OCI-LY7 (cell line): ENCODE results near the gene GPR146. TPM values are rescaled to one million over a fixed set of nuclear protein-coding genes. Genes with fewer than 3 reads are reported as not detected.

ENCODE experiments used
- BruUV-seq: library from RNA; stranded (reverse); fragments of 400-500 nt; replicated peaks from 2 replicates; lab custom pipeline; 2021; lab: Mats Ljungman, UMichigan
- CTCF ChIA-PET: fragments of 300-600 bp; sonication (Branson Sonifier 250); formaldehyde crosslinking; loops from one replicate; lab custom pipeline; 2022; ENCODE audit warnings: antibody characterized with exemption; ENCODE audit not compliant: unreplicated experiment; lab: Charles Lee
- POLR2A ChIA-PET: fragments of 300-600 bp; sonication (Branson Sonifier 250); formaldehyde crosslinking; loops from one replicate; lab custom pipeline; 2022; ENCODE audit warnings: antibody characterized with exemption; lab: Charles Lee
- DNase-seq: peaks from one replicate; pipeline ENCODE4 v3.0.0-alpha.2; 2015; ENCODE audit warnings: low spot score
- H2AFZ ChIP-seq: fragments of 200-600 bp; sonication (generic), shearing (Covaris generic); 2 replicates; pipeline ENCODE4 v1.6.1; 2014; ENCODE audit warnings: mild to moderate bottlenecking, antibody characterized with exemption, low read length, moderate library complexity
- H3K27ac ChIP-seq: fragments of 200-600 bp; sonication (generic); 2 replicates; pipeline ENCODE4 v1.5.1; 2014; ENCODE audit warnings: mixed run types, low read depth, mild to moderate bottlenecking, moderate library complexity, low read length, inconsistent platforms; ENCODE audit not compliant: poor library complexity, severe bottlenecking
- H3K36me3 ChIP-seq: fragments of 200-600 bp; sonication (generic); 2 replicates; pipeline ENCODE4 v1.6.1; 2014; ENCODE audit warnings: mild to moderate bottlenecking, antibody characterized with exemption, low read length, moderate library complexity, mixed read lengths; ENCODE audit not compliant: insufficient read depth
- H3K4me1 ChIP-seq: fragments of 200-600 bp; sonication (generic); 2 replicates; pipeline ENCODE4 v1.5.1; 2014; ENCODE audit warnings: mild to moderate bottlenecking, low read length; ENCODE audit not compliant: insufficient read depth, poor library complexity, severe bottlenecking
- H3K4me2 ChIP-seq: fragments of 200-600 bp; sonication (generic); 2 replicates; pipeline ENCODE4 v1.6.1; 2014; ENCODE audit warnings: mild to moderate bottlenecking, low read length
- H3K4me3 ChIP-seq: fragments of 200-600 bp; sonication (generic); 2 replicates; pipeline ENCODE4 v1.5.1; 2014; ENCODE audit warnings: mild to moderate bottlenecking, low read depth, low read length; ENCODE audit not compliant: poor library complexity, severe bottlenecking
- H3K79me2 ChIP-seq: fragments of 200-600 bp; sonication (generic); 2 replicates; pipeline ENCODE4 v1.6.1; 2016; ENCODE audit warnings: low read depth, mild to moderate bottlenecking, low read length, moderate library complexity, mixed read lengths; ENCODE audit not compliant: insufficient read depth
- H3K9me2 ChIP-seq: fragments of 200-600 bp; sonication (generic); 2 replicates; pipeline ENCODE4 v1.6.1; 2016; ENCODE audit warnings: mild to moderate bottlenecking, low read length, mixed read lengths; ENCODE audit not compliant: insufficient read depth
- H3K9me3 ChIP-seq: fragments of 200-600 bp; sonication (generic); 2 replicates; pipeline ENCODE4 v1.6.1; 2014; ENCODE audit warnings: mild to moderate bottlenecking, mixed run types, low read length, mixed read lengths
- H4K20me1 ChIP-seq: fragments of 200-600 bp; sonication (generic); 2 replicates; pipeline ENCODE4 v1.6.1; 2014; ENCODE audit warnings: mild to moderate bottlenecking, antibody characterized with exemption, low read length, moderate library complexity, mixed read lengths; ENCODE audit not compliant: insufficient read depth
- CTCF ChIP-seq: fragments of 200-600 bp; sonication (generic); conservative IDR thresholded peaks from 2 replicates; pipeline ENCODE4 v1.5.1; 2014; ENCODE audit warnings: mild to moderate bottlenecking, antibody characterized with exemption, low read length, moderate library complexity, mixed read lengths
- EZH2phosphoT487 ChIP-seq: fragments of 200-600 bp; sonication (generic); IDR thresholded peaks from 2 replicates; pipeline ENCODE4 v1.6.1; 2018; ENCODE audit warnings: low read depth, borderline replicate concordance, mild to moderate bottlenecking, mixed run types, antibody characterized with exemption, low read length, moderate library complexity, mixed read lengths
- intact Hi-C: fragments of 100-400 bp; cut with micrococcal nuclease; formaldehyde crosslinking; loops from one replicate; pipeline ENCODE4 v1.10.0; 2022; ENCODE audit not compliant: unreplicated experiment
- total RNA-seq, 2 experiments: library from RNA; depleted of rRNA in 1 of 2; stranded (reverse); fragments of >200 nt in 1 of 2; shearing (Covaris generic) in 1 of 2; gene quantifications; 2 replicates each; pipeline ENCODE4 v1.2.3, GENCODE V29; 2014 to 2022

GPR146 gene
- total RNA-seq, 2 experiments from 2014 or later = 0.95 to 3.3 TPM

DNA sequence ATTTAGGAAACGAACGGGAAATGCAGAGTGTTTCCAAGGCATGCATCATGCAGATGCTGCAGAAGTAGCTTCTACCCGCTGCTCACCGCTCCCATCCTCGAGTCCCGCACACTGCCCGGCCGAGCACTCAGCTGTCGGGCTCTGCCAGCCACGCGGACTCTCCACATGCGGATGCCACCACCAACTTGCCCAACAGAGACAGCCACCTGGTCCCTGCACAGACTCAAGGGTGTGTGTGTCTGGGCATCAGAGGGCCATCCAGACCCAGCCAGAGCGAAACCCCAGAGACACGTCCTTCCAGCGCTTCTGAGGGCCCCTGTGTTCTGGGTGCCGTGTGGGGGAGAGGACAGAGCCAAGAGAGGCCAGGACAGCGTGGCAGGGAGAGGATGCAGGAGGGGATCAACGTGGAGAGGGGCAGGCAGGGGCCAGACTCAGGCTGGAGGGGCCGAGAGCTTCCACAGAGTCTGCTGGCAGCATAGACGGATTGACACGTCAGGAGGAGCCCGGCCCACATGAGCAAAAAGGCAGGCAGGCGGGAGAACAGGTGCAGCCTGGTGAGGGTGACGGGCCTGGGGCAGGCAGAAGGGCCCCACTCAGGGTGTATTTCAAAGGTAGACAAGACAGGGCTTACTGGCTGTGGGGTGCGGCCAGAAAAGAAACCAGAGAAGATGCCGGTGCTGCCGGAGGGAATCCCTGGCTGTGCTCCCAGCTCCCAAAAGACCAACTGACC lies 61.9 kb downstream of the GPR146 start:
- CTCF ChIA-PET = no interaction called here
- Histone ChIP-seq H4K20me1 (no peaks in the 10 kb centered on the region), H2AFZ (no peak overlapping the region), H3K4me1 (peaks cover 16% of the 10 kb centered on the region), H3K36me3 (0 out of 2 replicates have a peak, but pooled peaks cover 3% of the 10 kb centered on the region), H3K27ac (no peak overlapping the region), H3K9me3 (no peaks in the 10 kb centered on the region), H3K9me2 (no peaks in the 10 kb centered on the region), H3K4me3 (no peak overlapping the region), H3K4me2 (no peak overlapping the region), H3K79me2 (no peaks in the 10 kb centered on the region)
- TF ChIP-seq CTCF (no peak), EZH2phosphoT487 (no peak)
- intact Hi-C loops = no loop called here
- no TSS peak for BruUV-seq
- POLR2A ChIA-PET = no interaction called here
- DNase-seq = no peak

DNA sequence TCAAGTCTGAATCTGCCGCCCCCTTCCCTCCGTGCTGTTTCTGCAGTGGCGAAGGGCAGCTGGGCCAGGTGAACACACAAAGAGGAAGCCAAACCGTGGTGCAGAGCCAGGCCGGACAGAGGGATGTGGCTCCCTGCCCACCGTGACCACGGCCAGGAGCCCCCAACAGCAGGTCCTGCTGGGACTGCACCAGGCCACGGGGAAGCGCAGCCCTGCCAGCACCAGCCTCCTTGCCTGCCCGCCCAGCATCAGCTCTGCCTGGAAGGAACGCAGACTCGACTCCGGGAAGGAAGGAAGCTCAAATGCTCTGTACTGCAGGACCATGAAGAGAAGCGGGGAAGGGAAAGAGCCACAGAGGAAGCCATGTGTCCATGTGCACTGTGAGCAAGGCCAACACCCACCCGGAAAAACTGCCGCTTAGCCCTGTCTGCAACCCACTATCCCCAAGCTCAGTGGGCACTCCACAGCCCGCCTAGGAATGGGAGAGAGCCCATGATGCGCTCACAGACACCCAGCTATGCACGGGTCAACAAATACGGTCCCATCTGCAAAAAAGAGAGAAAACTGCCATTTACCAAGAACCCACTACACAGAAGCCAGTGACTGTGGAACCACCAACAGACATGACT lies 62.6 kb downstream of the GPR146 start:
- no TSS peak for BruUV-seq
- ChIA-PET CTCF (no interaction called here), POLR2A (no interaction called here)
- H3K4me2 ChIP-seq = no peak overlapping the region
- H3K4me3 ChIP-seq = no peak overlapping the region
- DNase-seq = no peak
- H3K9me2 ChIP-seq = no peaks in the 10 kb centered on the region
- H3K4me1 ChIP-seq = peaks cover 18% of the 10 kb centered on the region
- H3K27ac ChIP-seq = no peak overlapping the region
- no peak overlapping the region for H2AFZ ChIP-seq
- peaks cover 5% of the 10 kb centered on the region; the same call in 1 of the 2 replicates for H3K36me3 ChIP-seq
- TF ChIP-seq EZH2phosphoT487 (no peak), CTCF (no peak)
- intact Hi-C loops = no loop called here
- H3K9me3 ChIP-seq = no peaks in the 10 kb centered on the region
- H3K79me2 ChIP-seq = no peaks in the 10 kb centered on the region
- H4K20me1 ChIP-seq = no peaks in the 10 kb centered on the region
